ACC112 (cell line): ENCODE results near the gene ATP6V1B1.

ENCODE experiments used
- H2AFZ ChIP-seq: fragments of 200-600 bp; sonication (generic); one replicate; pipeline ENCODE4 v1.6.0; 2017; ENCODE audit warnings: antibody characterized with exemption, low read length; ENCODE audit not compliant: unreplicated experiment
- H3K27ac ChIP-seq: fragments of 200-600 bp; sonication (generic); 2 replicates; pipeline ENCODE4 v1.5.1; 2014; ENCODE audit warnings: low read depth, mild to moderate bottlenecking, antibody characterized with exemption, low read length, moderate library complexity
- H3K27me3 ChIP-seq: fragments of 200-600 bp; sonication (generic); 2 replicates; pipeline ENCODE4 v1.6.1; 2014; ENCODE audit warnings: mild to moderate bottlenecking, antibody characterized with exemption, low read length, moderate library complexity, mixed read lengths; ENCODE audit not compliant: insufficient read depth
- H3K36me3 ChIP-seq: fragments of 200-600 bp; sonication (generic); 2 replicates; pipeline ENCODE4 v1.6.1; 2016; ENCODE audit warnings: mild to moderate bottlenecking, antibody characterized with exemption, low read length, moderate library complexity, mixed read lengths; ENCODE audit not compliant: insufficient read depth
- H3K4me1 ChIP-seq: fragments of 200-600 bp; sonication (generic); one replicate; pipeline ENCODE4 v1.6.1; 2016; ENCODE audit warnings: low read length, mixed read lengths; ENCODE audit not compliant: insufficient read depth, unreplicated experiment, control insufficient read depth
- H3K4me3 ChIP-seq: fragments of 200-600 bp; sonication (generic); 2 replicates; pipeline ENCODE4 v1.5.1; 2014; ENCODE audit warnings: mild to moderate bottlenecking, low read depth, low read length
- H3K79me2 ChIP-seq: fragments of 200-600 bp; sonication (generic); one replicate; pipeline ENCODE4 v1.6.0; 2016; ENCODE audit warnings: low read length; ENCODE audit not compliant: control insufficient read depth, unreplicated experiment, insufficient read depth

The ATP6V1B1 gene

GRCh38 chr2:70978341-70979179 lies 42.9 kb downstream of the ATP6V1B1 start, which contains the start of gene ANKRD53:
Gene ANKRD53 (plus strand): TSS chr2:70978630. CDS start chr2:70978646, 16 bp downstream.
- H3K4me1 ChIP-seq: peaks cover 13% of the 10 kb centered on the region
- no peaks in the 10 kb centered on the region for H3K36me3 ChIP-seq
- H3K27ac ChIP-seq: peak within 1 kb of the TSS; percentile 86
- peak within 1 kb of the TSS; percentile 54 for H2AFZ ChIP-seq
- no peaks in the 10 kb centered on the region for H3K27me3 ChIP-seq
- H3K79me2 ChIP-seq: no peaks in the 10 kb centered on the region
- peak within 1 kb of the TSS; percentile 80 for H3K4me3 ChIP-seq

GRCh38 chr2:70979180-70979488 lies 43.4 kb downstream of the ATP6V1B1 start:
- no peaks in the 10 kb centered on the region for H3K27me3 ChIP-seq
- no peak overlapping the region for H3K27ac ChIP-seq
- peak overlapping the region; percentile 80 for H3K4me3 ChIP-seq
- peak overlapping the region; percentile 54 for H2AFZ ChIP-seq
- H3K79me2 ChIP-seq: no peaks in the 10 kb centered on the region
- peaks cover 13% of the 10 kb centered on the region for H3K4me1 ChIP-seq
- H3K36me3 ChIP-seq: no peaks in the 10 kb centered on the region

GRCh38 chr2:70979626-70980025 lies 43.9 kb downstream of the ATP6V1B1 start:
- Histone ChIP-seq H3K79me2 (no peaks in the 10 kb centered on the region), H3K4me1 (peaks cover 13% of the 10 kb centered on the region), H3K27me3 (no peaks in the 10 kb centered on the region), H3K27ac (no peak overlapping the region), H3K4me3 (no peak overlapping the region), H3K36me3 (no peaks in the 10 kb centered on the region), H2AFZ (no peak overlapping the region)

GRCh38 chr2:70981421-70981820 lies 45.7 kb downstream of the ATP6V1B1 start:
- Histone ChIP-seq H3K27me3 (no peaks in the 10 kb centered on the region), H3K79me2 (no peaks in the 10 kb centered on the region), H3K4me3 (no peak overlapping the region), H3K36me3 (peaks cover 5% of the 10 kb centered on the region; the same call in 1 of the 2 replicates), H2AFZ (no peak overlapping the region), H3K27ac (no peak overlapping the region), H3K4me1 (peaks cover 11% of the 10 kb centered on the region)

- Histone ChIP-seq H3K79me2 (no peaks in the 10 kb centered on the region), H3K27ac (no peak overlapping the region), H3K4me3 (no peak overlapping the region), H3K36me3 (peaks cover 5% of the 10 kb centered on the region; the same call in 1 of the 2 replicates), H3K4me1 (peaks cover 8% of the 10 kb centered on the region), H3K27me3 (no peaks in the 10 kb centered on the region), H2AFZ (no peak overlapping the region)
Observed at GRCh38 chr2:70981866-70982810, 46.4 kb downstream of the ATP6V1B1 start.

GRCh38 chr2:70982971-70983370 lies 47.3 kb downstream of the ATP6V1B1 start:
- H3K27ac ChIP-seq: no peak overlapping the region
- no peaks in the 10 kb centered on the region for H3K27me3 ChIP-seq
- H3K36me3 ChIP-seq: peaks cover 5% of the 10 kb centered on the region; the same call in 1 of the 2 replicates

GRCh38 chr2:70983506-70984227 lies 48.0 kb downstream of the ATP6V1B1 start:
- H2AFZ ChIP-seq: no peak overlapping the region
- no peak overlapping the region for H3K27ac ChIP-seq
- H3K4me3 ChIP-seq: no peak overlapping the region
- H3K27me3 ChIP-seq: no peaks in the 10 kb centered on the region
- H3K4me1 ChIP-seq: peaks cover 5% of the 10 kb centered on the region
- H3K79me2 ChIP-seq: no peaks in the 10 kb centered on the region
- H3K36me3 ChIP-seq: peaks cover 5% of the 10 kb centered on the region; the same call in 1 of the 2 replicates

More at GRCh38 chr2:70982971-70983370, 47.3 kb downstream of the ATP6V1B1 start:
- no peak overlapping the region for H3K4me3 ChIP-seq
- H2AFZ ChIP-seq: no peak overlapping the region
- no peaks in the 10 kb centered on the region for H3K79me2 ChIP-seq
- peaks cover 5% of the 10 kb centered on the region for H3K4me1 ChIP-seq

GRCh38 chr2:70984228-70984575 lies 48.5 kb downstream of the ATP6V1B1 start:
- Histone ChIP-seq H3K27ac (no peak overlapping the region), H3K27me3 (no peaks in the 10 kb centered on the region), H3K4me3 (no peak overlapping the region), H3K79me2 (no peaks in the 10 kb centered on the region), H2AFZ (no peak overlapping the region), H3K4me1 (peaks cover under 1% of the 10 kb centered on the region), H3K36me3 (peaks cover 5% of the 10 kb centered on the region; the same call in 1 of the 2 replicates)

GRCh38 chr2:70984576-70985282 lies 49.0 kb downstream of the ATP6V1B1 start:
- Histone ChIP-seq H3K4me3 (no peak overlapping the region), H3K36me3 (peaks cover 5% of the 10 kb centered on the region; the same call in 1 of the 2 replicates), H3K79me2 (no peaks in the 10 kb centered on the region), H2AFZ (no peak overlapping the region), H3K4me1 (no peaks in the 10 kb centered on the region), H3K27ac (no peak overlapping the region), H3K27me3 (no peaks in the 10 kb centered on the region)

- H3K36me3 ChIP-seq: peaks cover 5% of the 10 kb centered on the region; the same call in 1 of the 2 replicates
- no peaks in the 10 kb centered on the region for H3K27me3 ChIP-seq
- no peak overlapping the region for H3K4me3 ChIP-seq
- H2AFZ ChIP-seq: no peak overlapping the region
- H3K79me2 ChIP-seq: no peaks in the 10 kb centered on the region
- H3K4me1 ChIP-seq: no peaks in the 10 kb centered on the region
- no peak overlapping the region for H3K27ac ChIP-seq
Observed at GRCh38 chr2:70985283-70985688, 49.6 kb downstream of the ATP6V1B1 start.
